Effector memory CD8-positive, alpha-beta T cell (primary cell): ENCODE results near the gene SEMA4F.

Experiments used
- ATAC-seq: fragments of 150-1000 bp; cut with Tn5 transposase; replicated peaks from 2 replicates; pipeline ENCODE4 v1.10.0; 2021; ENCODE audit warnings: mild to moderate bottlenecking, moderate library complexity
- DNase-seq, 3 experiments: peaks; one replicate each; pipeline ENCODE4 v3.0.0; 2021
- H3K27ac Mint-ChIP-seq, 2 donors: one replicate each; pipeline ENCODE4 v1.8.0; 2022; ENCODE audit warnings: mild to moderate bottlenecking in 2 of 2, mixed read lengths in 2 of 2, moderate library complexity in 2 of 2
- H3K27me3 Mint-ChIP-seq, 2 donors: one replicate each; pipeline ENCODE4 v1.8.0; 2022; ENCODE audit warnings: mixed read lengths in 2 of 2
- H3K36me3 Mint-ChIP-seq: one replicate; pipeline ENCODE4 v1.8.0; 2022; ENCODE audit warnings: mild to moderate bottlenecking, moderate library complexity, mixed read lengths; ENCODE audit not compliant: insufficient read depth
- H3K4me1 Mint-ChIP-seq, 2 donors: one replicate each; pipeline ENCODE4 v1.8.0; 2022; ENCODE audit warnings: low read depth in 2 of 2, mixed read lengths in 2 of 2
- H3K4me3 Mint-ChIP-seq, 2 donors: one replicate each; pipeline ENCODE4 v1.8.0; 2022; ENCODE audit warnings: mild to moderate bottlenecking in 2 of 2, mixed read lengths in 2 of 2, moderate library complexity in 2 of 2
- H3K9me3 Mint-ChIP-seq, 2 donors: one replicate each; pipeline ENCODE4 v1.8.0; 2022; ENCODE audit warnings: mixed read lengths in 2 of 2

The SEMA4F gene

GRCh38 chr2:74724496-74724895 is 70.4 kb downstream of the SEMA4F start:
- H3K4me3 Mint-ChIP-seq, result no peak overlapping the region
- no peak for DNase-seq
- H3K27ac Mint-ChIP-seq, result no peak overlapping the region
- H3K9me3 Mint-ChIP-seq, result no peaks in the 10 kb centered on the region
- no peaks in the 10 kb centered on the region for H3K4me1 Mint-ChIP-seq
- no peaks in the 10 kb centered on the region for H3K36me3 Mint-ChIP-seq
- peaks cover 13 to 21% of the 10 kb centered on the region in 2 donors for H3K27me3 Mint-ChIP-seq
- ATAC-seq, result no peak

GRCh38 chr2:74725287-74725686 is 71.2 kb downstream of the SEMA4F start:
- Mint-ChIP-seq H3K4me1 (no peaks in the 10 kb centered on the region), H3K27me3 (peaks cover 16 to 23% of the 10 kb centered on the region in 2 donors), H3K9me3 (no peaks in the 10 kb centered on the region), H3K36me3 (no peaks in the 10 kb centered on the region), H3K4me3 (no peak overlapping the region), H3K27ac (no peak overlapping the region)
- no peak for ATAC-seq
- no peak for DNase-seq

GRCh38 chr2:74728842-74729241 is 74.8 kb downstream of the SEMA4F start:
- Mint-ChIP-seq H3K4me3 (no peak overlapping the region), H3K36me3 (no peaks in the 10 kb centered on the region), H3K9me3 (no peaks in the 10 kb centered on the region), H3K27ac (no peak overlapping the region), H3K4me1 (no peaks in the 10 kb centered on the region), H3K27me3 (peaks cover 31 to 32% of the 10 kb centered on the region in 2 donors)
- ATAC-seq (no peak), DNase-seq (no peak)

DNA sequence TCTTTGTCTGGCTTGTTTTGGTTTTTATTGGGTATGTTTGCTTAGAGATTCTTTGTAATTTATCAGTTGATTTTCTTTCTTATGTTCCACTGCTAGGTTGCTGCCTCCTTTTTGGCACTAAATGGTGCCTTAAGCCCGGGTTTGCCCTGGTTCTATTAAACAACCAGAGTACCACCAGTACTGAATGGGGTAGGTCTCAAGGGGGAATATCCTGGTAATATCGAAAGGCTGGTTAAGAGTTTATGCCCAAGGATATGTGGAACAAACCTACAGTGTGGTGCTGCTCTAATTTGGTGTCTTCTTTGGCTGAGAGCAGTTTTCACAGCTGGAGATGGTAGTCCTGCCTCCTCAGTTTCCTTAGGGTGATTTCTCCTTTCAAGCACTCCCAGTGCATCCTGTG is 76.5 kb downstream of the SEMA4F start:
- Mint-ChIP-seq H3K27me3 (peaks cover 43 to 47% of the 10 kb centered on the region in 2 donors), H3K4me3 (no peak overlapping the region), H3K27ac (no peak overlapping the region), H3K4me1 (no peaks in the 10 kb centered on the region), H3K9me3 (no peaks in the 10 kb centered on the region), H3K36me3 (no peaks in the 10 kb centered on the region)
- ATAC-seq (no peak), DNase-seq (no peak)
